Thyroid gland (tissue), 4 donors: ENCODE measurements around the gene CAMKK1.

Experiments
- CTCF ChIP-seq, 6 experiments: fragments of 200-600 bp in 3 of 6; fragments of 450-650 bp in 3 of 6; sonication (generic) in 3 of 6; IDR thresholded peaks; one replicate each; pipeline ENCODE4 v1.5.1; 2016 to 2019; ENCODE audit warnings: antibody characterized with exemption in 6 of 6, mild to moderate bottlenecking in 2 of 6, inconsistent platforms in 1 of 6, moderate library complexity in 1 of 6
- POLR2A ChIP-seq, 2 donors: fragments of 450-650 bp; IDR thresholded peaks; one replicate each; pipeline ENCODE4 v1.6.1; 2017; ENCODE audit warnings: antibody characterized with exemption in 2 of 2, mild to moderate bottlenecking in 2 of 2, moderate library complexity in 1 of 2

GRCh38 chr17:3836551-3836950 is 56.3 kb downstream of the CAMKK1 start:
- TF ChIP-seq CTCF (IDR thresholded peaks at IDR 0.05) (no peak), POLR2A (IDR thresholded peaks at IDR 0.05) (no peak)
